ENCODE measurements around the gene DTNBP1.

DTNBP1 gene

GRCh38 chr6:15622045-15622740 is 40.6 kb downstream of the DTNBP1 start:
- DNase-seq, result no peak

- no peak for DNase-seq
These were observed 41.4 kb downstream of the DTNBP1 start for GRCh38 chr6:15621203-15622044.

- DNase-seq, result no peak
These were observed 42.2 kb downstream of the DTNBP1 start for GRCh38 chr6:15620611-15621010.

GRCh38 chr6:15619330-15619729 is 43.5 kb downstream of the DTNBP1 start:
- DNase-seq, result no peak

- DNase-seq, result no peak
These were observed 44.1 kb downstream of the DTNBP1 start for GRCh38 chr6:15618685-15619084.

- DNase-seq, result no peak
These were observed 46.6 kb downstream of the DTNBP1 start for GRCh38 chr6:15616261-15616660.

GRCh38 chr6:15615802-15616201 is 47.0 kb downstream of the DTNBP1 start:
- DNase-seq, result no peak

GRCh38 chr6:15614277-15614676 is 48.6 kb downstream of the DTNBP1 start:
- no peak for DNase-seq

- no peak for DNase-seq
These were observed 54.4 kb downstream of the DTNBP1 start for GRCh38 chr6:15608396-15608795.

- no peak for DNase-seq
These were observed 55.2 kb downstream of the DTNBP1 start for GRCh38 chr6:15607603-15608002.

- no peak for DNase-seq
These were observed 56.5 kb downstream of the DTNBP1 start for GRCh38 chr6:15606347-15606746.

GRCh38 chr6:15604843-15605242 is 58.0 kb downstream of the DTNBP1 start:
- DNase-seq, result no peak

- DNase-seq, result no peak
These were observed 60.7 kb downstream of the DTNBP1 start for GRCh38 chr6:15602154-15602553.

- DNase-seq, result no peak
These were observed 64.5 kb downstream of the DTNBP1 start for GRCh38 chr6:15598273-15598798.

- DNase-seq, result no peak
These were observed 66.5 kb downstream of the DTNBP1 start for GRCh38 chr6:15596186-15596896.

GRCh38 chr6:15595461-15596173 is 67.2 kb downstream of the DTNBP1 start:
- DNase-seq, result no peak

- no peak for DNase-seq
These were observed 68.1 kb downstream of the DTNBP1 start for GRCh38 chr6:15594512-15595259.

- no peak for DNase-seq
These were observed 69.0 kb downstream of the DTNBP1 start for GRCh38 chr6:15593798-15594197.

- DNase-seq, result no peak
These were observed 70.2 kb downstream of the DTNBP1 start for GRCh38 chr6:15592610-15593009.

GRCh38 chr6:15588971-15589634 is 73.7 kb downstream of the DTNBP1 start:
- no peak for DNase-seq

- no peak for DNase-seq
These were observed 76.3 kb downstream of the DTNBP1 start for GRCh38 chr6:15586503-15586902.
